HG03558 (cell line): ENCODE results near the gene TTBK1.

Source experiments
- ATAC-seq: cut with Tn5 transposase; IDR thresholded peaks from one replicate; pipeline ENCODE4 v1.9.1; 2021; ENCODE audit warnings: moderate number of reproducible peaks; ENCODE audit not compliant: unreplicated experiment; ENCODE audit errors: extremely low read depth

TTBK1 gene

DNA sequence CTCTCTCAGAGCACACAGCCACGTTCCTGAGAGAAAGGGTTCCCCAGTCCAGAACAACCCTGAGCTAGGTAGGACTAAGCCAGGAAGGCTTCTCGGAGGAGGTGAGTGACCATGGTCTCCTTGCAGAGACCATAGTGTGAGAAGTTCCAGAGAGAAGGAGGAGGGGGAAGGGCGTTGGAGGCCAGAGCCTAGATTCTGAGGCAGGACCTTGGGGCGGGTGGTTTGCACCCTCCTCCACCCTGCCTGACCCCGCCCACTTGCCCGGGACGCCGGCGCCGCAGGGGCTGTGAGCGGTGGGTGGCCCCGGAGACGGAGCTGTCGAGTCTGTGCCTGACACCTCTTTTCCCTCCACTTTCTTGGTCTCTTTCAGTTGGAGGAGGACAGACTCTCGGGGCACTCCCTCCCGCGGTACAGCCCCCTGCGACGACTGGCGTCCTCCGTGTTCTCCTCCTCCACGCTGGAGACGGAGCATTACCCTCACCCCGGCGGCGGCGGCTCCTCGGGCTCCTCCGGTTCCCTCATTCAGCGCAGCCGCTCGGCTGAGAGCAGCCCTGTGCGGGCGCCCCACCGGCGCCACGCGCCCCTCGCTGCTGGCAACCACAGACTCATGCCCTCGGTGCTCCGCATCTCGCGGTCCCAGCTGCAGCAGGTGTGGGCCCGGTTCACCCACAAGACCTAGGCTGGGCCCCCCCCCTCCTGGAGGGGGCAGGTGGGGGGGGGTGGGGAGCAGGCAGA, 26.2 kb downstream of the TTBK1 start:
- ATAC-seq = no peak

- no peak for ATAC-seq
Observed at GRCh38 chr6:43271103-43271815, 28.0 kb downstream of the TTBK1 start.

DNA sequence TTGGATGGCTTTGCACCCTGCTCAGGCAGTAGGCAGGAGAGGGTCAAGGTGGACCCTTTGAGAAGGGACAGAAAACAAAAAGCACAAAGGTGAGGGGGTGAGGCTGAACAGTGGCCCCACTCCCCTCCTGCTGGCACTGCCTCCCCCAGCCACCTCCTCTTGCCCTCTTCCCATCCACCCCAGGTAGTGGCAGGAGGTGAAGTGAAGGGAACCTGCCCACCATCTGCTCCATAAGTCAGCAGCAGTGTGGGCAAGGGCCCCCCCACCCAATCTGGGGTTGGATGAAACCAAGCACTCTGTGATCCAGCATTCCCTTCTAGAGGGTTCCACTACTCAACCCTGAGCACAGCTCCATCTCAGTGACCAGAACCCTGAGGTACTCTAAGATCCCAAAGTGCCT, 28.7 kb downstream of the TTBK1 start:
- no peak for ATAC-seq

DNA sequence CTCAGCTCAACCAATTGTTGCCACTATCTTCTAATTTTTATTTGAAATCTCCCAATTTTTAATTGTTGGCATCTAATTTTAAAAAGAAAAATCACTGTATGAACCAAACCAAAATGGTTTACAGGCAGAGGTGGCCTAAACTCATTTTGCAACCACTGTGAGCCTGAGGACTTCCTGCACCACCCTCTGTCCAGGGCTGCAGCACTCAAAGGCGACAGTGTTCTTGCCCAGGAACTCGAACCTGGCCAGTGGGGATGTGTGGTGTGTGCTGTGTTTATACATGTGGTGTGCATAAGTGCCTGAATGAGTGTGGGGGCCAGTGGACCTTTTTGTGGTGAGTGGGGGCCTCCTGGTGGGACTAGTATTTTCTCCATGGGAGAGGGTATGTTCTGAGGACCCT, 30.4 kb downstream of the TTBK1 start:
- no peak for ATAC-seq

DNA sequence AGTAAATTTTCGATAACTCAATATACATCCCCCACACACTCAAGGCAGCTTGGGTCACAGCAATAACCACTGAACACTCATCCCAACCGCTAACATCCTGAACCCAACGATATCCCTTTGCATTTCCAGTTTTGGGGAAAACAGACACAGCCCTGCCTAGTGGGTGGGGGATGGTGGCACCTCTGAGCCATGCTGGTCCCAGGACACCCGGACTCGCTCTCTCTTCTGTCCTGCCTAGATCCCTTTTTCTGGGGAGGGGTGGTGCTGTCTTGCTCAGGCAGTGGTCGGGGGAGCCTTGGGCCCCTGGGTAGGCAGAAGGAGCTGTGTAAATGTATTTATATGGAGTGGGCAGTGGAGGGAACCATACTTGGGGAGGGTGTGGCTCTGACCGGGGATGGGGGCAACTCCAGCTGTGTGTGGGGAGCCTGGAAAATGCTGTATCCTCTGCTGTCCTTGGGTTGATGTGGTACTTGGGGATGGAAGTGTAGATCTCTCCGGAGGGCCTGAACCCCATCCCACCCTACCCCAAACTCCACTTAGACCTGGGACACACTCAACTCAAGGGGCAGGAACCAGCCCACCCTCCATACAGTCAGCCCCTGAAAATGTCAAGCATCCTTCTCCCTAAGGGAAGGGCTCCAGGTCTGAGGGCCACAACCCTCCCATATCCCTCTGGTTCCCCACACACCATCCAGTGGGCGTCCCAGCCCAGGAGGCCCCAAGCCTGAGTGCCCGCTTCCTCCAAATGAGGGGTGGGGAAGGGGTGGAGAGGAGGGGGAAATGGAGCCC, 31.0 kb downstream of the TTBK1 start:
- ATAC-seq = no peak

DNA sequence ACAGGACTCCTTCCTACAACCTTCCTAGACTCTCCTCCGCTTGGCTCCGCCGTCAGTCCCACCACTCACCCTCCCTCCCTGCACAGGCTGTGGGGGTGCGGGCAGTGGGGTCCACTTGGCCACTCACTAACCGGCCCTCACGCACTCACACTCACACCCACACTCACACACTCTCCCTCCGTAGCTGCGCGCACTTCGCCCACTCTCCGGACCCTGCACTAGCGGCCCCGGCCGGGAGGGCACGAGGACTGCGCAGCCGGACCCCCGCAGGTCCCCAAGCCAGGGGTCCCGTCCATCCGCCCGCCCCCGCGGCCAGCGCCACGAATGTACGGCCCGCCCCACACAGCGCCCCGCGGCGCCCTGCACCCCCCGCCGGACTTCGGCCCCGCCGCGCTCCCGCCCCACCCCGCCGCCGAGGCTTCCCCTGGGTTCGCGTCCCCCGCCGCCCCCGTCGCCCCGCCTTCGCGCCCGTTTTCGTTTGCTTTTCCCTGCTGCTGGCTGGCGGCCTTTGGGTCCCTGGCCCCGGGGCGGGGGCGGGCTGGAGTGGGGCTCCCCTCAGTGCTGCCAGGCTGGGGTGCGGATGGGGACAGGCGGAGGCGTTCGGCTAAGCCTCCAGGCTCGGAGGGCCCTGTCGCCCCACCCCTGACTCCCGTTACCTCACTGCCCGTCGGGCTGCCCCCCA, 31.8 kb downstream of the TTBK1 start:
- ATAC-seq = no peak

DNA sequence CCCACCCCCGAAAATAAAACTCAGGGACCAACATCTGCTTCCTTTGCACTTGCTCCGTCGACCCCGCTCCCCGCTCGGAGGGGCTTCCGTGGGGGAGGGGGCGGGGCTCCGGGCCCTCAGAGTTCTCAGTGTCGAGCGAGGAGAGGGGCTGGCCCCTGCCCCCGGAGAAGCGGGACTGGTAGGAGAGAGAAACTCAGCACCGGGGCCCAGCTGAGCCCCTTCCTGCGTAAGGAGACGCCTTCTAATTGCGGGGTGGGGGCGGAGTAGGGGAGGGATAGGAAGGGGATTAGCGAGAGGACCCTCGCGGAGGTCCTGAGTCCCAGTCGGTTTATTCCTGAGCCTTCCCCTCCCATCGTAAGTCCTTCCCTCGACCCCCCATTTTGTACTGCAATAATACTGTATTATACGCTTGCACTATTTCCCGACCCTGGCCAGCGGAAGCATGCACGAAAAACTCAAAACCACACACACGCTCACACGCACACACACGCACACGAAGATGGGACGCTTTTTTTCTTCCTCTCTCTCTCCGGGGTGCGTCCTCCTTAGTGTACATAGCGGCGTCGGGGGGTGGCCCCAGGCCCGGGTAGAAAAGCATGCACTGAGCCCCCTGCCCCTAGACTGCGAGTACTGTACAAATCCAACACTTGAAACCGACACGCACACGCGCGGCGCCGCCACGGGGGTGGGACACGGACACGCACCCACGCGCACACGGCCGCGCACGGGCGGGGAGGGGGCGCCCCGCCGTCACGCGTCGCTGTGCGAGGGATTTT, 32.7 kb downstream of the TTBK1 start:
- no peak for ATAC-seq

GRCh38 chr6:43276577-43277305, 33.5 kb downstream of the TTBK1 start:
- no peak for ATAC-seq

DNA sequence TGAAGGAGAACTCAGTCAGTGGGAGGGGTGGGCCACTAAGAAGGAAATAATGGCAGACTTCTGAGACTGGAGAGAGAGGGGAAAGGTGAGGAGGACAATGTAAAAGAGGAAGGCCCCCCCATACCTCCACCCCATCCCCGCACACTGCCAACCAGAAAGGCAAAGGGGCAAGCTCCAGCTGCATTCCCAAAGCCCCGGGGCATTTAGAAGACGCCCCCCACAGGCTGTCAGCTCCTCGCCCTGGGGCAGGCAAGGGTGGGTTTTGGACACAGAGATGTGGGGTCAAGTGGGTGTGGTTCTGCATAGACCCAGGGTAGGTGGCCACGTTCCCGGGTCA, 34.0 kb downstream of the TTBK1 start:
- no peak for ATAC-seq

- ATAC-seq = no peak
Observed at GRCh38 chr6:43277643-43278523, 34.6 kb downstream of the TTBK1 start.

GRCh38 chr6:43278524-43279078, 35.3 kb downstream of the TTBK1 start:
- ATAC-seq = no peak

DNA sequence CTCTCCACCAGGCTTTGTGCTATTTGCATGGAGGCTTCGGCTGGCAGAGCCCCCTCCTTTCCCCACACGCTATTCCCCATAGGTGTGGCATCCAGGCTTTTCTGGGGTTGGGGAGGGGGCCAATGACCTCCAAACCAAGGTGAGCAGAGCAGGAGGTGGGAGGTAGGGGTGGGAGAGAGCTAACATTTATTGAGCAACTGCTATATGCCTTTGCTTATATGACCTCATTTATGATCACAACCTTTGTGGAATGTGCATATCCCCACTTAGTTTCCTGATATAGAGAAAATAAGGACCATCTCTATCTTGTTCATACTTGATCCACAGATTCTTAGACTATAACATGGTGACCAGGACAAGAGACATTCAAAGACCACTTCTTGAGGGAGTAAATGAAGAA, 37.0 kb downstream of the TTBK1 start:
- no peak for ATAC-seq

DNA sequence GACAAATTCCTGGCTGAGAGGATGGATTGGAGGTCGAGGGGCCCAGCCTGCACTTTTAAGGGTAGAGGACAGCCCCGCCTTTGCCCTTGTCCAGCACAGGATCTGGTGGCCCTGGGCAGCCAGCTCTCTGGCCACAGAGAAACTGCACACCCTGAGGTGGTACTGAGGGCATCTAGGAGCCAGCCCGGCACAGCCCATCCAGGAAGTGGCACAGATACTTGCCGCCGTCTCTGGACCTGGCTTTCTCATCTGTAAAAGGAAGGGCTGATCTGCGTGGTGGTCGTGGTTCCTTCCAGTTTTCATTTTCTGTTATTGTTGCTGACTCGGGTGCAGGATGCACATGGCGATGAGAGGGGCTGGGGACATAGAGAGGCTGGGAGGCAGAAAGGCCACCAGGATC, 38.8 kb downstream of the TTBK1 start:
- ATAC-seq = no peak

GRCh38 chr6:43282636-43283513, 39.6 kb downstream of the TTBK1 start:
- no peak for ATAC-seq

- no peak for ATAC-seq
Observed at GRCh38 chr6:43283514-43283901, 40.2 kb downstream of the TTBK1 start.

DNA sequence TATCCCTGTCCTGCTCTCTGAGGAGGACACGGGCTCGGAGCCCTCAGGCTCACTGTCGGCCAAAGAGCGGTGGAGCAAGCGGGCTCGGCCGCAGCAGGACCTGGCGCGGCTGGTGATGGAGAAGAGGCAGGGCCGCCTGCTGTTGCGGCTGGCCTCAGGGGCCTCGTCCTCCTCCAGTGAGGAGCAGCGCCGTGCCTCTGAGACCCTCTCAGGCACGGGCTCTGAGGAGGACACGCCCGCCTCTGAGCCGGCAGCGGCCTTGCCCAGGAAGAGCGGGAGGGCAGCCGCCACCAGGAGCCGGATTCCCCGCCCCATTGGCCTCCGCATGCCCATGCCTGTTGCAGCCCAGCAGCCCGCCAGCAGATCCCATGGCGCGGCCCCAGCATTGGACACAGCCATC, 40.6 kb downstream of the TTBK1 start:
- no peak for ATAC-seq
